ENCODE results near the gene LRRK1.

The LRRK1 gene

GRCh38 chr15:100918034-100918689, 995 bp upstream of the LRRK1 start:
- DNase-seq = no peak

- DNase-seq = no peak
These were observed 586 bp downstream of the LRRK1 start for GRCh38 chr15:100919481-100920405.

- DNase-seq = no peak
These were observed 1.5 kb downstream of the LRRK1 start for GRCh38 chr15:100920516-100921135.

- no peak for DNase-seq
These were observed 3.3 kb downstream of the LRRK1 start for GRCh38 chr15:100922192-100923040.

GRCh38 chr15:100923076-100923475, 3.9 kb downstream of the LRRK1 start:
- no peak for DNase-seq

- DNase-seq = no peak
These were observed 4.7 kb downstream of the LRRK1 start for GRCh38 chr15:100923902-100924301.

- DNase-seq = no peak
These were observed 5.3 kb downstream of the LRRK1 start for GRCh38 chr15:100924436-100924835.

- no peak for DNase-seq
These were observed 6.3 kb downstream of the LRRK1 start for GRCh38 chr15:100925480-100925879.

- DNase-seq = no peak
These were observed 7.1 kb downstream of the LRRK1 start for GRCh38 chr15:100926258-100926657.

GRCh38 chr15:100926971-100927756, 8.0 kb downstream of the LRRK1 start:
- DNase-seq = no peak

- DNase-seq = no peak
These were observed 9.6 kb downstream of the LRRK1 start for GRCh38 chr15:100928632-100929280.

- no peak for DNase-seq
These were observed 10.5 kb downstream of the LRRK1 start for GRCh38 chr15:100929641-100930042.

- DNase-seq = no peak
These were observed 11.2 kb downstream of the LRRK1 start for GRCh38 chr15:100930306-100930848.

- DNase-seq = no peak
These were observed 12.2 kb downstream of the LRRK1 start for GRCh38 chr15:100931143-100931890.

- DNase-seq = no peak
These were observed 13.7 kb downstream of the LRRK1 start for GRCh38 chr15:100932676-100933348.

GRCh38 chr15:100934166-100934565, 15.0 kb downstream of the LRRK1 start:
- DNase-seq = no peak

- no peak for DNase-seq
These were observed 15.6 kb downstream of the LRRK1 start for GRCh38 chr15:100934726-100935125.

GRCh38 chr15:100937171-100937570, 18.0 kb downstream of the LRRK1 start:
- DNase-seq = no peak

GRCh38 chr15:100939791-100940190, 20.6 kb downstream of the LRRK1 start:
- no peak for DNase-seq

All from effector CD8-positive, alpha-beta T cell (primary cell).